Natural killer cell (primary cell): Measurements from ENCODE around the gene CA11. TPM values are rescaled to one million over a fixed set of nuclear protein-coding genes. Genes with fewer than 3 reads are reported as not detected.

Source experiments
- ATAC-seq, 3 donors: fragments of 150-1000 bp in 2 of 3; fragments of 200-7000 bp in 1 of 3; cut with Tn5 transposase; 1 replicate in 1 of 3; 2 replicates in 2 of 3; pipeline ENCODE4 v1.10.0; 2021; ENCODE audit warnings: mild to moderate bottlenecking in 2 of 3, moderate library complexity in 2 of 3
- DNase-seq, 2 donors: peaks; one replicate each; pipeline versions ENCODE4 v3.0.0 to v3.0.0-alpha.2; 2013 to 2021; ENCODE audit warnings: mixed read lengths in 1 of 2
- H3K27ac ChIP-seq: one replicate; pipeline ENCODE4 v1.5.1; 2013; ENCODE audit warnings: mild to moderate bottlenecking, low read length
- H3K27me3 ChIP-seq: one replicate; pipeline ENCODE4 v1.6.1; 2013; ENCODE audit warnings: low read length; ENCODE audit not compliant: control insufficient read depth, insufficient read depth
- H3K36me3 ChIP-seq: one replicate; pipeline ENCODE4 v1.6.1; 2013; ENCODE audit warnings: low read length; ENCODE audit not compliant: control insufficient read depth, insufficient read depth
- H3K4me1 ChIP-seq: one replicate; pipeline ENCODE4 v1.6.1; 2013; ENCODE audit warnings: low read length; ENCODE audit not compliant: control insufficient read depth, insufficient read depth
- H3K4me3 ChIP-seq: one replicate; pipeline ENCODE4 v1.5.1; 2013; ENCODE audit warnings: low read length
- H3K9me3 ChIP-seq: one replicate; pipeline ENCODE4 v1.6.1; 2013; ENCODE audit warnings: low read length; ENCODE audit not compliant: control insufficient read depth, insufficient read depth
- H3K27ac Mint-ChIP-seq, 2 donors: one replicate each; pipeline ENCODE4 v1.8.0; 2022; ENCODE audit warnings: mild to moderate bottlenecking in 2 of 2, mixed read lengths in 2 of 2, moderate library complexity in 1 of 2
- H3K27me3 Mint-ChIP-seq, 2 donors: one replicate each; pipeline ENCODE4 v1.8.0; 2022; ENCODE audit warnings: low read depth in 2 of 2, mixed read lengths in 2 of 2
- H3K36me3 Mint-ChIP-seq: one replicate; pipeline ENCODE4 v1.8.0; 2022; ENCODE audit warnings: mixed read lengths
- H3K4me1 Mint-ChIP-seq, 2 donors: one replicate each; pipeline ENCODE4 v1.8.0; 2022; ENCODE audit warnings: mixed read lengths in 2 of 2
- H3K4me3 Mint-ChIP-seq: one replicate; pipeline ENCODE4 v1.8.0; 2022; ENCODE audit warnings: mild to moderate bottlenecking, moderate library complexity, mixed read lengths
- H3K9me3 Mint-ChIP-seq, 2 donors: one replicate each; pipeline ENCODE4 v1.8.0; 2022; ENCODE audit warnings: mixed read lengths in 2 of 2
- WGBS: methylation state at CpG from one replicate; pipeline ENCODE4 v1.1.7; 2013; ENCODE audit warnings: missing lambda C conversion rate; ENCODE audit not compliant: insufficient coverage; 5-methylcytosine and 5-hydroxymethylcytosine counted together
- intact Hi-C: fragments of 100-400 bp; cut with micrococcal nuclease; formaldehyde crosslinking; loops from one replicate; pipeline ENCODE4 v1.14.2; 2022
- total RNA-seq, 4 donors: library from RNA; stranded (reverse); fragments of 120-200 nt in 1 of 4; gene quantifications; one replicate each; pipeline versions ENCODE4 v1.2.3 to v1.2.4, GENCODE V29; 2013 to 2022
- TF ChIP-seq, protein P1 (sequence below): fragments of 200-600 bp; IDR thresholded peaks from one replicate; pipeline ENCODE4 v1.8.0; 2022; ENCODE audit warnings: antibody characterized with exemption

The CA11 gene
- total RNA-seq, 3 donors from 2014 or later (not counting 1 experiment from before 2014, with no cell fraction given), result 9.2 to 11.9 (median 11.0) TPM

DNA sequence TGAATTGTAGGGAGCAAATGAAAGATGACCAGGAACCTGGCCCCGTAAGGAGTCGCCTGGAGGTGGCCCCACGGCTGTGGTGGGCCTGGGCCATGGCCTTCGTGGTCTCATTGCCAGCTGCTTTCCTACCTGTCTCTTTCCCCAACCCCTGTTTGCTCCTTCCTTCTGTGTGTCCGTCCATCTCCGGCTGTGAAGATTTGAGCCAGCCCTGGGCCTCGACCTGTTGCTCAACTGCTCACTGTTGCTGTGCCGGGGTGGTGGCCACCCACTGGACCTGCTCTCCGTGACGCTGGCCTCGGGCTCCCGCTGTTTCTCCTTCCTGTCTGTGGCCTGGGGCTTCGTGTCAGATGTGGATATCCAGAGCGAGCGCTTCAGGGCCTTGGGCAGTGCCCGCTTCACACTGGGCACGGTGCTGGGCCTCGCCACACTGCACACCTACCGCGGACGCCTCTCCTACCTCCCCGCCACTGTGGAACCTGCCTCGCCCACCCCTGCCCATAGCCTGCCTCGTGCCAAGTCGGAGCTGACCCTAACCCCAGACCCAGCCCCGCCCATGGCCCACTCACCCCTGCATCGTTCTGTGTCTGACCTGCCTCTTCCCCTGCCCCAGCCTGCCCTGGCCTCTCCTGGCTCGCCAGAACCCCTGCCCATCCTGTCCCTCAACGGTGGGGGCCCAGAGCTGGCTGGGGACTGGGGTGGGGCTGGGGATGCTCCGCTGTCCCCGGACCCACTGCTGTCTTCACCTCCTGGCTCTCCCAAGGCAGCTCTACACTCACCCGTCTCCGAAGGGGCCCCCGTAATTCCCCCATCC lies 17.3 kb downstream of the CA11 start:
- TF ChIP-seq, protein P1, sequence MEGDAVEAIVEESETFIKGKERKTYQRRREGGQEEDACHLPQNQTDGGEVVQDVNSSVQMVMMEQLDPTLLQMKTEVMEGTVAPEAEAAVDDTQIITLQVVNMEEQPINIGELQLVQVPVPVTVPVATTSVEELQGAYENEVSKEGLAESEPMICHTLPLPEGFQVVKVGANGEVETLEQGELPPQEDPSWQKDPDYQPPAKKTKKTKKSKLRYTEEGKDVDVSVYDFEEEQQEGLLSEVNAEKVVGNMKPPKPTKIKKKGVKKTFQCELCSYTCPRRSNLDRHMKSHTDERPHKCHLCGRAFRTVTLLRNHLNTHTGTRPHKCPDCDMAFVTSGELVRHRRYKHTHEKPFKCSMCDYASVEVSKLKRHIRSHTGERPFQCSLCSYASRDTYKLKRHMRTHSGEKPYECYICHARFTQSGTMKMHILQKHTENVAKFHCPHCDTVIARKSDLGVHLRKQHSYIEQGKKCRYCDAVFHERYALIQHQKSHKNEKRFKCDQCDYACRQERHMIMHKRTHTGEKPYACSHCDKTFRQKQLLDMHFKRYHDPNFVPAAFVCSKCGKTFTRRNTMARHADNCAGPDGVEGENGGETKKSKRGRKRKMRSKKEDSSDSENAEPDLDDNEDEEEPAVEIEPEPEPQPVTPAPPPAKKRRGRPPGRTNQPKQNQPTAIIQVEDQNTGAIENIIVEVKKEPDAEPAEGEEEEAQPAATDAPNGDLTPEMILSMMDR, result no peak
- Mint-ChIP-seq H3K4me3 (no peak overlapping the region), H3K27me3 (no peaks in the 10 kb centered on the region), H3K27ac (peak overlapping the region in 1 of 2 donors; percentile 66), H3K4me1 (peaks cover 22 to 43% of the 10 kb centered on the region in 2 donors), H3K9me3 (no peaks in the 10 kb centered on the region), H3K36me3 (no peaks in the 10 kb centered on the region)
- H3K27me3 ChIP-seq, result no peaks in the 10 kb centered on the region
- peaks cover 81% of the 10 kb centered on the region for H3K4me1 ChIP-seq
- no peak for DNase-seq
- H3K4me3 ChIP-seq, result no peak overlapping the region
- H3K27ac ChIP-seq, result no peak overlapping the region
- H3K36me3 ChIP-seq, result peaks cover 39% of the 10 kb centered on the region
- intact Hi-C loops, result no loop called here
- H3K9me3 ChIP-seq, result no peaks in the 10 kb centered on the region
- 93% methylated on average over 34 of the region's 34 CpGs for WGBS
- no peak for ATAC-seq

DNA sequence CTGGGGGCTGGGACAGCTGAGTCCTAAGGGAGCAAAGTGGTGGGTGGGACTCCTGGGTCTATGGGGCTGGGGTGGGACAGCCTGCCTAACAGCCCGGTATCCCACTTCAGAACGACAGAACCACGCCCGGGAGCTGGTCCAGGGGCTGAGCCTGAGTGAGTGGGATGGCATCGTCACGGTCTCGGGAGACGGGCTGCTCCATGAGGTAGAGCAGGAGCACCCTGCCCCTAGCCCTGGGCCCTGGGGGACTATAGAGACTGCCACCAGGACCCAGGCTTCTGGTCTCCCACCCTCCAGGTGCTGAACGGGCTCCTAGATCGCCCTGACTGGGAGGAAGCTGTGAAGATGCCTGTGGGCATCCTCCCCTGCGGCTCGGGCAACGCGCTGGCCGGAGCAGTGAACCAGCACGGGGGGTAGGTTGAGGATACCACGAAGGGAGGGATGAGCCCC lies 18.1 kb downstream of the CA11 start:
- Mint-ChIP-seq H3K36me3 (no peaks in the 10 kb centered on the region), H3K9me3 (no peaks in the 10 kb centered on the region), H3K27ac (peak overlapping the region; percentile 23 to 76), H3K4me3 (no peak overlapping the region), H3K27me3 (no peaks in the 10 kb centered on the region), H3K4me1 (peaks cover 29 to 49% of the 10 kb centered on the region in 2 donors)
- intact Hi-C loops, result no loop called here
- DNase-seq, result no peak
- Histone ChIP-seq H3K4me1 (peaks cover 81% of the 10 kb centered on the region), H3K4me3 (no peak overlapping the region), H3K27me3 (no peaks in the 10 kb centered on the region), H3K9me3 (no peaks in the 10 kb centered on the region), H3K36me3 (peaks cover 34% of the 10 kb centered on the region), H3K27ac (peak overlapping the region; percentile 17)
- TF ChIP-seq, protein P1, result no peak
- ATAC-seq, result no peak
- WGBS, result 94% methylated on average over 17 of the region's 17 CpGs

DNA sequence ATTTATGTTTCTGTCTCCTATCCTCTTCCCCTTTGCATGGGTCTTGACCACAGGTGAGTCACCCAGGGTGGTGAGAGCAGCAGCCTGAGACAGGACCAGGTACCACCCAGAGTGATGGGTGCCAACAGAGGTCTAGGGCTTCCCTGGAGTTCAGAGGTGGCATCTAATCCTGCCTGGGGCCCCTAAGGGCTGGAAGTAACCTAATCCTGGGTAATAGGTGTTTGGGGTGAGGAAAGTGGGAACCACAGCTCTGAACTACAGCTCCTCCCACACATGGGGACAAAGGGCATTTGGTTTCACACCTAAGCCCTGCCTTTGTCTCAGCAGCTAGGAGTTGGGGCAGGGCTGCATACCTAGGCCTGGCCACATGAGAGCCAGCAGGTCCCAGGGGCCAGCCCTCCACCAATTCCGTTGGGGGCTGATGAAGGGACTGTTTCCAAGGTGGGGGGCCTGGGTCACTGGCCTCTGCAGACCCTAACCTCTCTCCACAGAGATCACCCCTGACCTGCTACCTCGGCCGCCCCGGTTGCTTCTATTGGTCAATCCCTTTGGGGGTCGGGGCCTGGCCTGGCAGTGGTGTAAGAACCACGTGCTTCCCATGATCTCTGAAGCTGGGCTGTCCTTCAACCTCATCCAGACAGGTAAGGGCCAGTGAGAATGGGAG lies 18.7 kb downstream of the CA11 start:
- intact Hi-C loops, result no loop called here
- H3K36me3 ChIP-seq, result peaks cover 29% of the 10 kb centered on the region
- Mint-ChIP-seq H3K9me3 (no peaks in the 10 kb centered on the region), H3K36me3 (no peaks in the 10 kb centered on the region), H3K27me3 (no peaks in the 10 kb centered on the region), H3K27ac (peak overlapping the region; percentile 23 to 76), H3K4me1 (peaks cover 29 to 49% of the 10 kb centered on the region in 2 donors), H3K4me3 (peak overlapping the region; percentile 31)
- TF ChIP-seq, protein P1, result no peak
- 72% methylated on average over 6 of the region's 6 CpGs for whole genome bisulfite sequencing
- no peaks in the 10 kb centered on the region for H3K9me3 ChIP-seq
- no peak overlapping the region for H3K4me3 ChIP-seq
- H3K4me1 ChIP-seq, result peaks cover 78% of the 10 kb centered on the region
- H3K27ac ChIP-seq, result peak overlapping the region; percentile 17
- DNase-seq (peak; percentile 46 to 48), ATAC-seq (peak; percentile 47 to 60 (median 52))
- H3K27me3 ChIP-seq, result no peaks in the 10 kb centered on the region
